ENCODE results near the gene SLC26A2.

DNA sequence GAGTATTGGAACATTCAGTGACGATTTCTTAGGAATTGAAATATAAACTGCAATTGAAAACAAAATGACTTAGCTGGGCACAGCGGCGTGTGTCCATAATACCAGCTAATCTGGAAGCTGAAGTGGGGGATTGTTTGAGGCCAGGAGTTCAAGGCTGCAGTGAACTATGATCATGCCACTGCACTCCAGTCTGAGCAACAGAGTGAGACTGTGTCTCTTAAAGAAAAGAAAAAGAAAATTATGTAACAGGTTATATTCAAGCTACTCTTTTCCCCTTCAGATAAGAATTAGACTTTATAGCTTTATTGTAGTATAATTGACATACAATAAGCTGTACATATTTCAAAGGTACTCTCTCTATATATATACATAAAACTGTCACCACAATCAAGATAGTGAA lies 6.4 kb downstream of the SLC26A2 start:
- TF ChIP-seq, protein P1, sequence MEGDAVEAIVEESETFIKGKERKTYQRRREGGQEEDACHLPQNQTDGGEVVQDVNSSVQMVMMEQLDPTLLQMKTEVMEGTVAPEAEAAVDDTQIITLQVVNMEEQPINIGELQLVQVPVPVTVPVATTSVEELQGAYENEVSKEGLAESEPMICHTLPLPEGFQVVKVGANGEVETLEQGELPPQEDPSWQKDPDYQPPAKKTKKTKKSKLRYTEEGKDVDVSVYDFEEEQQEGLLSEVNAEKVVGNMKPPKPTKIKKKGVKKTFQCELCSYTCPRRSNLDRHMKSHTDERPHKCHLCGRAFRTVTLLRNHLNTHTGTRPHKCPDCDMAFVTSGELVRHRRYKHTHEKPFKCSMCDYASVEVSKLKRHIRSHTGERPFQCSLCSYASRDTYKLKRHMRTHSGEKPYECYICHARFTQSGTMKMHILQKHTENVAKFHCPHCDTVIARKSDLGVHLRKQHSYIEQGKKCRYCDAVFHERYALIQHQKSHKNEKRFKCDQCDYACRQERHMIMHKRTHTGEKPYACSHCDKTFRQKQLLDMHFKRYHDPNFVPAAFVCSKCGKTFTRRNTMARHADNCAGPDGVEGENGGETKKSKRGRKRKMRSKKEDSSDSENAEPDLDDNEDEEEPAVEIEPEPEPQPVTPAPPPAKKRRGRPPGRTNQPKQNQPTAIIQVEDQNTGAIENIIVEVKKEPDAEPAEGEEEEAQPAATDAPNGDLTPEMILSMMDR (conservative IDR thresholded peaks at IDR 0.05; ENCODE audit: low read length): no peak
- no peak for TF ChIP-seq EZH2phosphoT487 (IDR thresholded peaks at IDR 0.05; ENCODE audit: borderline replicate concordance, low read depth, low read length)
